ENCODE results near the gene ANKS3.

Gene ANKS3

DNA sequence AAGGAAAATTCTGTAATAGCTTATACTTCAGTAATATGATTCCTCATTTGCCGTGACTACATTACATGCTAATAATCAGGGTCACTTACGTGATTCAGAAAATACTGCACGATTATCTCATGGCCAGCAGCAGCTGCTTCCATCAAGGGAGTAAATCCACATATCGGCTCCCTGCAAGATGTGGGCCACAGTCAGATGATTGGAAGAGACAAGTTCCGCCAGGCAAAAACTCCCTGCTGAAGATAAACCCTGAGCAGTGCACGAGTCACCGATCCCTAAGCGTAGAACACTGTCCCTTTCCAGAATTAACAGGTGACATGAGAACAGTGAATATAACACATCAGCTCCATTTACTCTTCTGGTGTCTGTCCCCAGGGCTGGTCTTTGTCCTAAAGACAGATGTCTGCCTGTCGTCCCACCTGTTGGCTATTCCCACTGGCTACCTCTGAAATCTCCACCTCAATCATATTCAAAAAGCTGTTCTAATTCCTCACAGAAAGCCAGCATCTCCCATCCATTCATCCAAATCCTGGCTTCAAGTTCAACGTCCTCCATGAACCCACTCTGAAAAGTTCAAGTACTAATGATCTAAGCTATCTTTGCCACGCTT is 9.3 kb downstream of the ANKS3 start:
- DNase-seq: no peak

DNA sequence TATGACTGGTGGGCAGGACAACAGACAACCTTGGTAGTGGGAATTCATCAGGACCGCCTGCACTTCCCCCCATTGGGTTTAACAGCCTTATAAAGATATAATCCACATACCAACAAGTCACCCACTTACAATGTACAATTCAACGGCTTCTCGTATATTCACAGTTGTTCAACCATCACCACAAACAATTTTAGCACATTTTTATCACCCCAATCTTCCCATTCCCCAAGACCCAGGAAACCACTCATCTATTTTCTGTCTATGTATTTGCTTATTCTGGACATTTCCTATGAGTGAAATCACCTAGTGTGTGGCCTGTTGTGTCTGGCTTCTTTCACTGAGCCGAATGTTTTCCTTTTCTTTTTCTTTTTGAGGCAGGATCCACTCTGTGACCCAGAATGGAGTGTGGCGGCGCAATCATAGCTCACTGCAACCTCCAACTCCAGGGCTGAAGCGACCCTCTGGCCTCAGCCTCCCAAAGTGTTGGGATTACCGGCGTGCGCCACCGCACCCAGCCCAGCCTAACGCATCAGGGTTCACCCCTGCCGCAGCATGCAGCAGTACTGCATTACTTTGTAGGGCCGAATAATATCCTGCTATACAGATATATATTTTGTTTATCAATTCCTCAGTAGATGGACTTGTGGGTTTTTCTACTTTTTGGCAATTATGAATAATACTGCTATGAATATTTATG is 10.9 kb downstream of the ANKS3 start:
- no peak for DNase-seq

DNA sequence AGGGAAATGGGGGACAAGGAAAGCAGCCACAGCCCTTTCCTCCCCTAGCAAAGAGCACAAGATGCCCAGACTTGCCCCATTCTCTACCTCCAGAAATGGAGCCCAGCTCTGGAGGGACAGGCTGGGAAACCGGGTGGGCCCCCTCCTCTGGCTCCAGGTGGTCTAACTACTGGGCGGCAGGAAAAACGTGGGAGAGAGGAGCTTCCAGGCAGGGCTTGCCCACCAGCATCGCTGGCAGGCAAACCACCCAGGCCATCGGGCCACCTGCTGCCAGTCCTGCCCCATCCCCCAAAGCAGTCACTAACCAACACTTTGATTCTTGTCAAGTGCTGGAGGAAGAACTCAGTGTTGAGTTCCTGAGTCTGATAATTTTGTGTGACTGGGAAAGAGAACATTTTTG is 15.6 kb downstream of the ANKS3 start:
- DNase-seq: no peak

GRCh38 chr16:4714996-4715395 is 19.1 kb downstream of the ANKS3 start:
- DNase-seq: no peak

DNA sequence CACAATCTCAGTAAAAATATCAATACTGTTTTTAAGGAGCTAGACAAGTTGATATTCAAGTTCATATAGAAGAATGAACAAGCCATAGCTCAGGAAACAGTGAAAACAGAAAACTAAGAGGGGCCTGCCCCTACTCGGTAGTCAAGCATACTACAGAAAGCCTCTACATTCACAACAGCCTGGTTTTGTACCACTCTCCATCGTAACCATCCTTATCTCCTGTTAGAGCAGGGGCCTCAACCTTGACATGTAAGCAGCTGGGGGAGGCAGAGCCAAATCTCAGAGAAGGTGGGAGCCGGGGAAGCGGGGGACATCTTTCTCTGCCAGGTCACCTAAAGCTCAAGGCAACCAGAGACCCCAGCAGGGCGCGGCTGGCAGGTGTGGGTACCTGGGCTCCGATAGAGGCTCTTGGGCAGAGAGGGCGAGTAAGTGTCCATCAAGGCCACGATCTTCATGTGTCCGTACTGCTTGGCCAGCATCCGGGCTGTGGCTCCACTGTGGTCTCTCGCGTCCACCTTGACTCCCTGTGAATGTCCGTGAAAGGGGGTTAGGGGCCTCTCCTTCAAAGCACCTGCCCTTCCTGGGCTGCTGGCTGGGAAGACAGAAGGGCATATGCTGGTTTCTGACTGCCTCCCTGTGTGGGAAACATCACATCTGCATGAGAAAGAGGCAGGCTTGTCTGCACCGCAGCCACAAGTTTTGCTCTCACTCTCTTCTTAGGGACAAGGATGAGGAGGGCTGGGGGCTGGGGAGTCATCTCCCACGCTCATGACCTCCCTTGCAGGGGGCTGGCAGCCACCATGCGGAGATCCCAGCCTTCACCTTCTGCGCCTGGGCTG is 20.2 kb downstream of the ANKS3 start:
- DNase-seq: no peak

- no peak for DNase-seq
Observed at GRCh38 chr16:4709481-4709880, 24.6 kb downstream of the ANKS3 start.

DNA sequence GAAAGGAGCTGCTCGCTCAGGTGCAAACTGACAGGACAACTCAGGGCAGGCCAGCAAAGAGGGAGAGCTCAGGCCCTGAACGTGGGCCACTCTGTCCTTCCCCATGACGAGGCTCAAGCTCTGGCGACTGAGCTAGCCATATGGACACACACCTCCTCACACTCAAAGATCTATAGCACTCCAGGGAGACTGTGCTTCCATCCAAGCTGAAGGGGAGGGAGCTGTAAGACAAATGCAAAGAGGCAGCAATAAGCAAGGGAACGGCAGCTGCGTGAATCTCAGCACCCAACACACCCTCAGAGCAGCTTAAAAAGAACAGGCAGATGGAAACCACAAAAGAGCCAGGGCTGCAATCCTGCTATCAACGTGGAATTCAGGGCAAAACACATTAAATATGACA is 27.2 kb downstream of the ANKS3 start:
- DNase-seq: no peak

- DNase-seq: no peak
Observed at GRCh38 chr16:4704913-4705312, 29.2 kb downstream of the ANKS3 start.

DNA sequence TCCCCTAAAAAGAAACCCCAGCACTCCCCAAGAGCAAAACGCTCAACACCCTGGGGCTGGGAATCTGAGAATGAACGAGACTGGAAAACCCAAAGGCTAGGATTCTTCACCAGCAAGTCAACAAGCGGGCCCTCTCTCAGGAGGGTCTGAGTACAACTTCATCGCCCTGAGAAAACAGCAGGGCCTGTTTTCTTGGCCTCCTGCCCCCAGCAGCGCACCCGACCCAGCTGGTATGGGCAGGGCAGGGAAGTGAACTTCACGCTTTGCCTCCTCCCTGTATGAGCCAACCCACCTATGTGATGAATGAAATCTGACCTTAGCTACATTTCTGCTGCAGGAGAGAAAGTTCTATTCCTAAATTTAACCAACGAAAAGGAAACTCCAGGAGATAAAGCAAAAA is 29.6 kb downstream of the ANKS3 start:
- DNase-seq: no peak

DNA sequence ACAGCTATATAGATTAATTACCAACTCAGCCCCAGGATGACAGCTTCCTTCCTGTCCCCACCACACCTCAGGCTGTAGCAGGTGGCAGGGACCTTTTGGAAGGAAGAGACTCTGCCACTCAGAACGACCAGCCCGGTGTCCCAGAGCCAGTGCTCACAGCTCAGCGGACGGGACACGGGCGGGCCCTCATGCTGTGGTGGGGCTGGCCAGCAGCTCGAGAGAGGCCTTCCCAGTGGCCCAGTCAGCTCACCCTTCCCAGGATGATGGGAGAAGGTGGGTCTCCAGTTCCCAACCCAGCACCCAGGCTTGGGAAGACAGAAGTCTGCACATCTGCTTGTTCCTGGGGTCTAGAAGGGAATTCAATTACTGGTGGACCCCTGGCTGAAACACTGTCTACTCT is 30.2 kb downstream of the ANKS3 start:
- no peak for DNase-seq

DNA sequence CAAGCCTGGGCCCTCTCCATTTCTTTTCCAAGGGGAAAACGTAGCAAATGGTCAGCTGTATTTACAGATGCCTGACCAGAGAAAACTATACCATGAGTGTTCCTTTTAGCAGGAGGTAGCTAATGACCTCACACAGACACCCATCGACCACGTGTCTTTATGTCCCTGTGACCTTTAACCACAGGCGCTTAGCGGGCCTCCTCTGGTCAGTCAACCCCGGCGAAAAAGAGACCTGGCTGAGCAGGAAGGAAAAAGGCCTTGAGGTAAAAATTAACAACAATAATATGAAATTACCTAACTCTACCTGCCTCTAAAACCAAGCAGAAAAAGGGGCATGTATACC is 31.6 kb downstream of the ANKS3 start:
- DNase-seq: no peak

- DNase-seq: no peak
Observed at GRCh38 chr16:4701791-4702465, 32.1 kb downstream of the ANKS3 start.

- DNase-seq: peak in 1 of 2 experiments; percentile 6
Observed at GRCh38 chr16:4700997-4701743, 32.9 kb downstream of the ANKS3 start.

GRCh38 chr16:4700380-4700996 is 33.6 kb downstream of the ANKS3 start:
- no peak for DNase-seq

DNA sequence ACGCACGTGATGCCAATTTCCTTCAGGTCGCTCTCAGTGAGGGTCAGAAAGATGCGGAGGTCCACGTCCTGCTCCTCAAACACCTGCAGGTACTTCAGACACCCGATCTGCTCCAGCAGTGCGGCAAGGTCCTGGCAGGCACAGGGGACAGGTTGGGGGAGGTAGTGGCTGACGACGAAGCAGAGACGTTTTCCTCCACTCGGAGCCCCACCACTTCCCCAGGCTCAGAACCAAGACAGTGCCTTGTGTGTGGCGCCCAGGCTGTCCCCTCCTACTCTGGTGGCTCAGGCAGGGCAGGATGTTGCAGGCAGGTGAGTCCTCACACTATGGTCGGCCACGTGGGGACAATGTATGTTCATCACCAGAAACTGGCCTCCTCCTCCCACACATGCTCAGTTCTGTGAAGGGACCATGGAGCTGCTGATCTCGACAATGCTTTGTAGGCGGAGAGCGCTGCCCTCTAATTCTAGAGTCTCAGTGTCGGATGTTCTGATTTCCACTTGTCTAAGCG is 35.0 kb downstream of the ANKS3 start:
- DNase-seq: no peak

DNA sequence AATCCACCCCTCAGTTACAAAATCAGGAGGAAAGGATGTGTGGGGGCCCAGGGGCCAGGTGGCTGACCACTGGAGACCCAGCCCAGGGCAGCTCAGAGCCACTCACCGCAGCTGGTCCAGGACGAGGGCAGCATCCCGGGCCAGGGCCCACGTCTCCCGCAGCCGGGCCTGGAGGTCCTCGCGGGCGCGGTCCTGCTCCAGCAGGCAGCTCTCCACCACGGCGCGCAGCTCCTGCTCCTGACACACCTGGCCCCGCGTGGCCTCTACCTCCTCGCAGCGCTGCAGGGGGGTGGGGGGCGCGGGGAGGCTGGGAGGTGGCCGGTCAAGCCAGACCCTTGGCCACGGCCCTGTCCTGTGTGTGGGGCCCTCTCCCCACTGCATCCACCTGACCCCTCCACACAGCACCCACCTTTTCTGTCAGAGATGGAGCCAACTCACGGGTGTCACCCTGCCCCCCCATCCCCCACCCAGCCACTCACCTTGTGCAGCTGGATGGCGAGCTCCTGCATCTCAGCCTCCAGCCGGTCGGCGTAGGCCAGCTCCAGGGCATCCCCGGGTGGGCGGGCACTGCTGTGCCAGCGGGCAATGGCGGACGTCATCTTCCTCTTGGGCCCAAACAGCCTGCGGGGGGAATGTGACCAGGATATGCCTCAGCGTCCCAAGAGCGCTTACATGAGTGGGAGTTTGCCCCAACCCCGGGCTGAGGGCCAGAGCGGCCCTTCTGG is 35.6 kb downstream of the ANKS3 start:
- no peak for DNase-seq

- DNase-seq: no peak
Observed at GRCh38 chr16:4697848-4698291, 36.2 kb downstream of the ANKS3 start.

DNA sequence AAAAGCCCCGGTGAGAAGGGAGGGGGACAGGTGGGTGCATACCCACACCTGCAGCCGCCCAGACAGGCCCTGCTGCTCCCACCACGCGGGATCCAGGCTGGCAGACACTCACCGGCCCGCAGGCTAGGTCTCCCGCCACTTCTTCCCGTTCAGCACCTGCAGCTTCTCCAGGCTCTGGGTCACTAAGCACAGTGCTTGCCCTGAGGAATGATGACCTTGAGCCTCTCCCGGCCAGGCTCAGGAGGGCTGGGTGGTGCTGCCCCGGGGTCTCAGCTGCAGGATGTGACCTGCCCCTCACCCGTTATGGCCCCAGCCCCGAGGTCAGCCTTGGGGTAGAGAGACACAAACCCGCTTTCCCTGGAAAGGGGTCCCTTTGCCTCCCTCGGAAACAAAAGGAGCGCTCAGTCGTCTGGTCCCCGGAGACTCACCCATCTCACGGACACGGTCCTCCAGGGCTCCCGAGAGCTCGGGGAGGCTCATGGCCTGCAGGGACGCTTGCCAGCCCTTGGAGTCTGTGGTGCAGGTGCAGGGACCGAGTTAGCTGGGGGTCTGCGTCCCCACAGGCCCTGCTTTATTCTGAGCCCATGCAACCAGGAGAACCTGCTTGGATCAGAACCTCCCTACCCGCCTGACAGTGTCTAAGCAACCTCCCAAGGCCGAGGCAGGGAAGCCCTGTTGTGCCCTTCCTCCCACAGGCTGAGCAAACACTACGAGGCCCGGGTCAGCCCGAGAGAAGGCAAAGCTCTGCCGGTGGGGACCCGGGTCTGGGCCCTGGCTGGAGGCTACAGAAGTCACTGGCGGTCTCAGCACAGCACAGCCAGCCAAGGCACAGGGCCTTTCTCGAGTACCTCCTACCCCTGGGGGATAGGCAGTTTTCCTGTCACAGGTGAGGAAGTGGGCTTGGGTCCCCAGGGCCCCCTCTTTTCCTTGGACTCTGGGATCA is 36.9 kb downstream of the ANKS3 start:
- no peak for DNase-seq

DNA sequence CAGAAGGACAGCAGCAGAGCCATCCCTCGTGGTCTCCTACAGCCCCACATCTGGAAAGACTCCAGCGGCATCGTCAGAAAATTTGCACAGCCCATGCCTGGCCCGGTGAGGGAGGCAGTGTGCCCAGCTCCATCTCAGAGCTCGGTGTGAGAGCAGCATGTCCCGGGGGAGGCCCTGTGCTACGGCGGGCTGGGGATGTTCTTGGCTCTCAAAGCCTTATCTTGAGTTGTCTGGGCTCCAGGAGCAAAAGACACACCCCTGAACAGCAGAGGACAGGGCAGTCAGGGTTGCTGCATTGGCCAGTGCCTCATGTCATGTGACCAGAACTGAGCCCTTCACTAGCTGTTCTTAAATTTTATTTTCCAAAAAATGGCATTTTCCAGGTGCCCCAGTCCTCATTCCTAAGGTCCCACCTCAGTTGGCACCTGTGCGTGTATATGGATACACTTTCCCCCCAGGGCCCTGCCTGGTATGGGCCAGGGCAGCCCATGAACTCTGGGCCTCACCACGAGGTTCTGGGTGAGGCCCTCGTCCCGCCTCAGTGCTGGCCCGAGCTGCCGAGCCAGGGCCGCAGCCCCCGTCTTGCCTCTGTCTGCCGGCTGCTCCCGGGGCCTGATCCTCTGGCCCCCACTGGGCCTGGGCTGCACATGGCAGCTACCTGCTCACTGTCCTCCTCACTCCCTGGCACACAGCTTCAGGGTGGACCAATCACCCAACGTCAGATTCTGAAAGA is 37.7 kb downstream of the ANKS3 start:
- no peak for DNase-seq

Data from Kasumi-1 (cell line).